HG03575 (cell line): ENCODE results near the gene PLXNC1.
"Not testable (repeated sequence)": the region's sequence is repeated elsewhere in the genome, so short reads cannot be mapped to it uniquely, and the experiment has no call there.

Experiments
- ATAC-seq: cut with Tn5 transposase; IDR thresholded peaks from one replicate; pipeline ENCODE4 v1.9.1; 2021; ENCODE audit not compliant: unreplicated experiment, insufficient number of reproducible peaks, low FRiP score; ENCODE audit errors: extremely low read depth

Gene PLXNC1

DNA sequence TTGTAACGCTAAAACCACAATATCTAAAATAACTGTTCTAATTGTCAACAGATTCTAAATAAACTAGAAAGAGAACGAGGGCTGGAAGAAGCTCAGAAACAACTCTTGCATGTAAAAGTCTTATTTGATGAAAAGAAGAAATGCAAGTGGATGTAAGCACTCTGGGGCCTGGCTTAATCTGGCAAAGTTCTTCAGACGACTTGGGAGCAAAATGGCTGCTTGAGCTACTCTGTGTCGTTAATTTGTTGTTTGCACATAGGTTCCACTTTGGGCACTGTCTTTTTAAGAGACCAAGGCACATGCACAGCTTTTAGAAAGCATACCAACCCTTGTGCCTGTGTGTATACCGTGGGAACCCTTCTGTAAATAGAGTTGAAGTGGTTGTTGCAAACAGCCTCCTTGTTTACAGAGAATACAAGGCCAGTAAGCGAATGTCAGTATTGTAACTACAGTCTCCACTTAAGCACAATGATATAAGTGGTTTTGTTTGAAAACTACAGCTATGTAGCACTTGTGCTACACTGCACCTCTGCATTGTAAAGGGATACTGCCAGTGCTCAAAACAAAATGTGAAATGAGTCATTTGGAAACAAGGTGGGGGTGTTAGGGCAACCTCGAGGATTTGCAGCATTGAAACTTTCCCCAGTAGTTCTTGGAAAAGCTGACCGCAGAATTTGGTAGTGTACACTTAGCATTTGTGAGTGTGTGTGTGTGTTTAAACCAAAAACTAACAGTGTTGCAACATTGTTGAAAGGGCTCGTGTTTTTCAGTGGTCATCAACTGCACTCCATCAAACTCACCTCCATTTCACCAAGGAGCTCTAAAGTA, 157.0 kb downstream of the PLXNC1 start:
- no peak for ATAC-seq

GRCh38 chr12:94308612-94309011, 160.2 kb downstream of the PLXNC1 start:
- no peak for ATAC-seq

GRCh38 chr12:94309373-94309772, 161.0 kb downstream of the PLXNC1 start:
- no peak for ATAC-seq

- no peak for ATAC-seq
Observed at GRCh38 chr12:94312378-94312777, 164.0 kb downstream of the PLXNC1 start.

DNA sequence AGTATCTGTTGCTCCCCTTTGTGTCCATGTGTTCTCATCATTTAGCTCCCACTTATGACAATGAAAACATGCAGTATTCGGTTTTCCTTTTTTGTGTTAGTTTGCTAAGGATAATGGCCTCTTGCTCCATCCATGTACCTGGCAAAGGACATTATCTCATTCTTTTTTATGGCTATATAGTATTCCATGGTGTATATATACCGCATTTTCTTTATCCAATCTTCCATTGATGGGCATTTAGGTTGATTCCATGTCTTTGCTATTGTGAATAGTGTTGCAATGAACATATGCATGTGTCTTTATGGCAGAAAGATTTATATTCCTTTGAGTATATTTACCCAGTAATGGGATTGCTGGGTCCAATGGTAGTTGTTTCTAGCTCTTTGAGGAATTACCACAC, 168.2 kb downstream of the PLXNC1 start:
- not testable (repeated sequence) for ATAC-seq

DNA sequence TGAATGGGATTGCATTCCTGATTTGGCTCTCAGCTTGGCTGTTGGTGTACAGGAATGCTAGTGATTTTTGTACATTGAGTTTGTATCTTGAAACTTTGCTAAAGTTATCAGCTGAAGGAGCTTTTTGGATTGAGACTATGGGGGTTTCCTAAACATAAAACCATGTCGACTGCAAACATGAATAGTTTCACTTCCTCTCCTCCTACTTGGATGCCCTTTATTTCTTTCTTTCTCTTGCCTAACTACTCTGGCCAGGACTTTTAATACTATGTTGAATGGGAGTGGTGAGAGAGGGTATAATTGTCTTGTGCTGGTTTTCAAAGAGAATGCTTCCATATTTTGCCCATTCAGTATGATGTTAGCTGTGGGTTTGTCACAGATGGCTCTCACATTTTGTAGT, 169.8 kb downstream of the PLXNC1 start:
- ATAC-seq: peak; percentile 56

DNA sequence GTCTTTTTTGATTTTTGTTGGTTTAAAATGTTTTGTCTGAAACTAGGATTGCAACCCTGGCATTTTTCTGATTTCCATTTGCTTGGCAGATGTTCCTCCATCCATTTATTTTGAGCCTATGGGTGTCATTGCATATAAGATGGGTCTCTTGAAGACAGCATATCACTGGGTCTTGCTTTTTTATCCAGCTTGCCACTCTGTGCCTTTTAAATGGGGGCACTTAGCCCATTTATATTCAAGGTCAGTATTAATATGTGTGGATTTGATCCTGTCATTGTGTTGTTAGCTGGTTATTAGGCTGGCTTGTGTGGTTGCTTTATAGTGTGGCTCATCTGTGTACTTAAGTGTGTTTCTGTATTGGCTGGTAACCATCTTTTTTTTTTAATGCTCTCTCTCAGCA, 171.7 kb downstream of the PLXNC1 start:
- no peak for ATAC-seq

- no peak for ATAC-seq
Observed at GRCh38 chr12:94322346-94322745, 174.0 kb downstream of the PLXNC1 start.

- ATAC-seq: no peak
Observed at GRCh38 chr12:94326234-94326633, 177.9 kb downstream of the PLXNC1 start.

GRCh38 chr12:94326727-94327126, 178.3 kb downstream of the PLXNC1 start:
- ATAC-seq: no peak

- no peak for ATAC-seq
Observed at GRCh38 chr12:94327809-94328208, 179.4 kb downstream of the PLXNC1 start.

DNA sequence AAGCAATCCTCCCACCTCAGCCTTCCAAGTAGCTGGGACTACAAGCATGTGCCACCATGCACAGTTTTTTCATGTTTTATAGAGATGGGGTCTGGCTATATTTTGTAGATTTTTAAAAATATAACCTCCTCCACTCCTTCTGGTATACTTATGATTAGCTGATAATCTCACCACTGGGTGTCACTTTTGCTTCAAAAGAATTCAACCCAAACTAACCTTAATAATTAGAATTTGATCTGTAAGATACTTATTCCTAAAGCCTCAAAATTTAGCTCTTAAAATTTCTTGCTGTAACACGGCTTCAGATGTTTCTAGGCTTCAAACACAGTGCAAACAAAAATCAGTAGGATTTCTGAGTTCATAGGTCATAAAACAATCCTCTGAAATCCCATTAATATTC, 181.0 kb downstream of the PLXNC1 start:
- ATAC-seq: no peak

DNA sequence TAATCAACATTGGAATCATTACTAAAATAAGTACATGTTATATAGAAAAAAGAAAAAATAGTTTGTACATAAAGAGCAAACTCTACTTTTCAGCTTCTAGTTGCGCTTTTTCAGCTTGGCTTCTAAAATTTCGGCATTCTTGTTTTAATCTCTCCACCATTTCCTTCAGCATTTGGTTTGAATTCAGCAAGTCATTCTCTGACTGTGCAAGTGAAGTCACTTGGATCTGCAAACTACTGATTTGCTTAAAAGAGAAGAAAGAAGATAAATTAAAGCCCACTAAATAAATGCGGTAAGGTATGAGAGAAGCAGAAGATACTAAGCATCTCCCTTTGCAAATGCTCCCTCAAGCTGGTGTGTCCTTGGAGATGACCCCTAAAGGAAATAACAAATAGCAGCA, 185.0 kb downstream of the PLXNC1 start:
- no peak for ATAC-seq

- ATAC-seq: no peak
Observed at GRCh38 chr12:94336211-94336925, 188.0 kb downstream of the PLXNC1 start.

GRCh38 chr12:94338006-94338794, 189.8 kb downstream of the PLXNC1 start:
- ATAC-seq: no peak

- ATAC-seq: no peak
Observed at GRCh38 chr12:94340573-94340972, 192.2 kb downstream of the PLXNC1 start.

GRCh38 chr12:94353130-94353529, 204.8 kb downstream of the PLXNC1 start:
- no peak for ATAC-seq
